PC-3 (cell line): ENCODE measurements around the gene RAD51AP1. TPM values are rescaled to one million over a fixed set of nuclear protein-coding genes. Genes with fewer than 3 reads are reported as not detected.

Experiments
- ATAC-seq: fragments of 200-7000 bp; cut with Tn5 transposase; 2 replicates; pipeline ENCODE4 v1.9.1; 2020; ENCODE audit warnings: mild to moderate bottlenecking, moderate library complexity
- BruUV-seq: library from RNA; stranded (reverse); fragments of 400-500 nt; replicated peaks from 2 replicates; lab custom pipeline; 2021; lab: Mats Ljungman, UMichigan
- CTCF ChIA-PET: fragments of 300-600 bp; sonication (Branson Sonifier 250); formaldehyde crosslinking; loops from one replicate; lab custom pipeline; 2022; ENCODE audit warnings: antibody characterized with exemption; lab: Charles Lee
- POLR2A ChIA-PET: fragments of 300-600 bp; sonication (Branson Sonifier 250); formaldehyde crosslinking; loops from one replicate; lab custom pipeline; 2022; ENCODE audit warnings: antibody characterized with exemption; ENCODE audit not compliant: unreplicated experiment; lab: Charles Lee
- DNase-seq: peaks from one replicate; pipeline ENCODE4 v3.0.0-alpha.2; 2015
- H2AFZ ChIP-seq: fragments of 300-600 bp; sonication (generic); 2 replicates; pipeline ENCODE4 v1.6.0; 2016; ENCODE audit warnings: antibody characterized with exemption, low read length
- H3F3A ChIP-seq: fragments of 300-600 bp; sonication (generic); one replicate; pipeline ENCODE4 v1.6.0; 2017; ENCODE audit warnings: antibody characterized with exemption, low read length, control low read depth, mild to moderate bottlenecking; ENCODE audit not compliant: unreplicated experiment
- H3K27ac ChIP-seq: fragments of 300-600 bp; sonication (generic); 2 replicates; pipeline ENCODE4 v1.5.1; 2016; ENCODE audit warnings: mild to moderate bottlenecking, low read length
- H3K27me3 ChIP-seq: fragments of 300-600 bp; sonication (generic); 2 replicates; pipeline ENCODE4 v1.6.1; 2016; ENCODE audit warnings: low read length, mixed read lengths
- H3K36me3 ChIP-seq: fragments of 300-600 bp; sonication (generic); 2 replicates; pipeline ENCODE4 v1.6.1; 2016; ENCODE audit warnings: low read depth, mixed run types, low read length, mixed read lengths
- H3K4me1 ChIP-seq: fragments of 300-600 bp; sonication (generic); 2 replicates; pipeline ENCODE4 v1.5.1; 2016; ENCODE audit warnings: low read length; ENCODE audit not compliant: insufficient read depth
- H3K4me2 ChIP-seq: fragments of 300-600 bp; sonication (generic); 2 replicates; pipeline ENCODE4 v1.6.0; 2016; ENCODE audit warnings: low read length
- H3K4me3 ChIP-seq: fragments of 300-600 bp; sonication (generic); 2 replicates; pipeline ENCODE4 v1.5.1; 2016; ENCODE audit warnings: mild to moderate bottlenecking, low read length, mixed read lengths
- H3K79me2 ChIP-seq: fragments of 300-600 bp; sonication (generic); 2 replicates; pipeline ENCODE4 v1.6.1; 2017; ENCODE audit warnings: low read length, mixed read lengths
- H3K9ac ChIP-seq: fragments of 300-600 bp; sonication (generic); 2 replicates; pipeline ENCODE4 v1.6.0; 2016; ENCODE audit warnings: mild to moderate bottlenecking, low read length
- H3K9me2 ChIP-seq: fragments of 300-600 bp; sonication (generic); replicated peaks from 2 replicates; pipeline ENCODE4 v1.6.1; 2016; ENCODE audit warnings: mixed run types, low read length, mixed read lengths
- H3K9me3 ChIP-seq: fragments of 300-600 bp; sonication (generic); 2 replicates; pipeline ENCODE4 v1.6.1; 2016; ENCODE audit warnings: low read length, mixed read lengths
- H4K20me1 ChIP-seq: fragments of 300-600 bp; sonication (generic); 2 replicates; pipeline ENCODE4 v1.6.1; 2016; ENCODE audit warnings: low read length, mixed read lengths
- CTCF ChIP-seq: fragments of 300-600 bp; sonication (generic); conservative IDR thresholded peaks from 2 replicates; pipeline ENCODE4 v1.5.1; 2017; ENCODE audit warnings: antibody characterized with exemption, low read depth, mild to moderate bottlenecking, low read length
- EZH2 ChIP-seq: fragments of 300-600 bp; sonication (generic); IDR thresholded peaks from one replicate; pipeline ENCODE4 v1.6.1; 2017; ENCODE audit warnings: antibody characterized with exemption, mild to moderate bottlenecking, low read length; ENCODE audit not compliant: unreplicated experiment
- EZH2phosphoT487 ChIP-seq: fragments of 300-600 bp; sonication (generic); IDR thresholded peaks from 2 replicates; pipeline ENCODE4 v1.6.1; 2018; ENCODE audit warnings: mild to moderate bottlenecking, antibody characterized with exemption, low read length, borderline replicate concordance
- intact Hi-C: fragments of 100-400 bp; cut with micrococcal nuclease; formaldehyde crosslinking; loops from 2 replicates; pipeline ENCODE4 v1.9.0; 2023
- total RNA-seq: library from RNA; depleted of rRNA; stranded (reverse); fragments of >200 nt; gene quantifications from 2 replicates; pipeline ENCODE4 v1.2.3, GENCODE V29; 2014

Gene RAD51AP1
- total RNA-seq, 1 experiment from 2014 or later: 24.7 TPM

- intact Hi-C loops: loop anchor here (5.0 kb wide), 1 partner anchor 217 kb away; no protein-coding TSS in a partner anchor
- no peaks in the 10 kb centered on the region for H3F3A ChIP-seq
- H3K4me2 ChIP-seq: peak overlapping the region; percentile 99
- no peaks in the 10 kb centered on the region for H3K27me3 ChIP-seq
- H3K27ac ChIP-seq: no peak overlapping the region
- no peaks in the 10 kb centered on the region for H4K20me1 ChIP-seq
- H2AFZ ChIP-seq: no peak overlapping the region
- no TSS peak for BruUV-seq
- DNase-seq: no peak
- TF ChIP-seq EZH2 (no peak), CTCF (no peak), EZH2phosphoT487 (no peak)
- H3K4me3 ChIP-seq: peak overlapping the region; percentile 84
- ChIA-PET POLR2A (no interaction called here), CTCF (no interaction called here)
- peaks cover 19% of the 10 kb centered on the region for H3K4me1 ChIP-seq
- H3K9me3 ChIP-seq: no peaks in the 10 kb centered on the region
- H3K79me2 ChIP-seq: peaks cover 47% of the 10 kb centered on the region
- H3K9ac ChIP-seq: peak overlapping the region; percentile 95; the same call in 1 of the 2 replicates
- H3K9me2 ChIP-seq: no peaks in the 10 kb centered on the region
- no peak for ATAC-seq
- H3K36me3 ChIP-seq: peaks cover 15% of the 10 kb centered on the region
Observed at GRCh38 chr12:4540170-4540569, 1.5 kb downstream of the RAD51AP1 start.

- DNase-seq (no peak), ATAC-seq (no peak)
- intact Hi-C loops: loop anchor here (5.0 kb wide), 1 partner anchor 217 kb away; no protein-coding TSS in a partner anchor
- ChIA-PET CTCF (no interaction called here), POLR2A (no interaction called here)
- Histone ChIP-seq H3K79me2 (peaks cover 47% of the 10 kb centered on the region), H3K4me1 (peaks cover 19% of the 10 kb centered on the region), H3K4me2 (peak overlapping the region; percentile 99), H3K4me3 (peak overlapping the region; percentile 84; the same call in 1 of the 2 replicates), H3F3A (no peaks in the 10 kb centered on the region), H3K9ac (no peak overlapping the region; the same call in 1 of the 2 replicates), H3K9me3 (no peaks in the 10 kb centered on the region), H2AFZ (no peak overlapping the region), H4K20me1 (no peaks in the 10 kb centered on the region), H3K27me3 (no peaks in the 10 kb centered on the region), H3K36me3 (peaks cover 17% of the 10 kb centered on the region), H3K9me2 (no peaks in the 10 kb centered on the region), H3K27ac (no peak overlapping the region)
- TF ChIP-seq CTCF (no peak), EZH2 (no peak), EZH2phosphoT487 (no peak)
- BruUV-seq: no TSS peak
Observed at GRCh38 chr12:4540638-4541037, 1.9 kb downstream of the RAD51AP1 start.

- no peak for ATAC-seq
- Histone ChIP-seq H3K36me3 (peaks cover 33% of the 10 kb centered on the region), H2AFZ (no peak overlapping the region), H3K27me3 (no peaks in the 10 kb centered on the region), H3K9ac (no peak overlapping the region), H3K27ac (no peak overlapping the region), H3K9me3 (no peaks in the 10 kb centered on the region), H4K20me1 (no peaks in the 10 kb centered on the region), H3K4me2 (no peak overlapping the region), H3K9me2 (no peaks in the 10 kb centered on the region), H3F3A (no peaks in the 10 kb centered on the region), H3K4me1 (peaks cover 5% of the 10 kb centered on the region), H3K79me2 (peaks cover 12% of the 10 kb centered on the region), H3K4me3 (no peak overlapping the region)
- no peak for TF ChIP-seq EZH2phosphoT487
- no peak for TF ChIP-seq CTCF
- no TSS peak for BruUV-seq
- intact Hi-C loops: no loop called here
- ChIA-PET CTCF (no interaction called here), POLR2A (no interaction called here)
- DNase-seq: no peak
Observed at GRCh38 chr12:4545195-4545594, 6.5 kb downstream of the RAD51AP1 start.
